Measurements from ENCODE around the gene FMN1.

- TF ChIP-seq CTCF (IDR thresholded peaks at IDR 0.05) (no peak), POLR2A (IDR thresholded peaks at IDR 0.05) (no peak)
Observed at GRCh38 chr15:33005582-33005981, 188.9 kb downstream of the FMN1 start.

Data from transverse colon (tissue), 3 donors.